ENCODE results near the gene NSD2.
"Not testable (repeated sequence)": the region's sequence is repeated elsewhere in the genome, so short reads cannot be mapped to it uniquely, and the experiment has no call there.

The NSD2 gene

DNA sequence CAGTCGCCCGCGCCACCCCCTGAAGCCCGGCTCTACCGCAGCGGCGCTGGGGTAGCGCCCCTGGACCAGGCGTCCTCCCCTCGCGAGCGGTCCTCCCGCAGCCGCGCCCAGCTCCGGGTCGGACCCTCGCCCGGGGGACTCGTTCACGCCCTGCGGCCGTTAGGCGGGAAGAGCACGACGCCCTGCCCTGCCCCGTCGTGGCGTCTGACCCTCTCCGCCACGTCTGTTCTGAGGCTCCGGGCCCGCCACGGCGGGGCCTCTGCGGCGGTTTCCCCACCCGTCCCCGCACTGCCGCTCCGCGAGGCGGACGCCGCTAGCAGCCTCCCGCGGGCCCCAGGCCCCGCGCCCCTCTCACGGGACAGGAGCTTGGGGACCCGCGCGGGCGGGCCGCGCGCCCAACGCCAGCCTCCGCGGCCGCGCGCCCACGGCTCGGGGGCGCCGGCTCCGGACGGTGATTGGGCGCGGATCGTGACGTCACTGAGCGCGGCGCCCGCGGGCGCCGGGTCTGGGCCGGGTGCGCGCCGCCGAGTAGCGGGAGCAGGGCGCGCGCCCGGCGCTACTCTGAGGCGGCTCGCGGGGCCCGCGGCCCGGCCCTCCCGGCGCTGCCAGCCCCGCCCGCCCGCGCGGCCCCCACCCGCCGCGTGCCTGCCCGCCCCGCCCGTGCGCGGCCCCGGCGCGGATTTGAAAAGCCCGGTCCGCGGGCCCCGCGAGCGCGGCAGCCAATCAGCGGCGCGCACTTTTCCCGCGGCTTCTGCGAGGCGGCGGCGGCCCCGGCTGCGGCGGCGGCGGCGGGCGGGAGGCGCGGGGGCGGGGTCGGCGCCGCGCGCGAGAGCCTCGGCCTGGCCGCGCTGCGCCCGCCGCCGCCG lies at the start of gene NSD2:
Gene NSD2 (plus strand): TSS at position 816 of the 866 bp plus-strand sequence. CDS start 29,262 bp downstream, outside the sequence.
- peak; percentile 32 for DNase-seq

DNA sequence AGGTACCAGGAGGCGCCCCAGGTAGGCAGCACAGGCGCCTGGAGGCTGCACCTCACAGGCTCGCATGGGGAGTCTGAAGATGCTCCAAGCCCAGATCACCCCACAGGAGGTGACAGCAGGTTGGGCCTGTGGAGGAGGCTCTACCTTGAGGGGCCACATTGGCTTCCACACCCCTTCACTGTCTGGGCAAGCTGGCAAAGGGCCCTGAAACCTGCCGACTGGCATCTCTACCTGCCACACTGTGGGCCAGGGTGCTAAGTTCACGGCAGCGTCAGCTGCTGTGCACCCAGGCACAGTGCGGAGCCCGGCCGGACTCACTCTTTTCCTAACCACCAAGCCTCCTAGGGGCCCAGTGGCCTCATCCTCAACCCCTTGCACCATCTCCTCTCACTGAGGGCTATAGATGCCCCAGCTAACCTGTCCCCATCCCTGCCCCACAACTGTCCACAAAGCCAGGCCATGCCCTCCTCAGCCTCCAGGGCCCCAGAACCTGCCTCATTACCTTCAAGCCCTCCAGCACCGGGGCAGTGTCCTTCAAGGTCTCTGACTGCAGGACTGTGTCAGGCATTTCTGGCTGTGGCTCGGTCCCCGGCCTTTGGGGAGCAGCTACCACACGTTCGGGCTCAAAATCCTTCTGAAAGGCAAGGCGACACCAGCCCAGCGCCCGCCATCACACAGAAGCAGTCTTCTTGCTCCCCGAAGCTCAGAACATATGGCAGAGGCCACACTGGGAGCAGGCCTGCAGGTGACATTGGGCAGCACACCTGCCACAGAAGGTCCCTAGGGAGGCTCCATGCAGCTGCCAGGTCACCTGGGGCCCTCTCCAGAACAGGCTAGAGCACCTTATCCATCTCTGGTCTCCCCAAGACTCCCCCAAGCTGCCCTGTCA lies 49.3 kb upstream of the NSD2 start:
- no peak for DNase-seq

DNA sequence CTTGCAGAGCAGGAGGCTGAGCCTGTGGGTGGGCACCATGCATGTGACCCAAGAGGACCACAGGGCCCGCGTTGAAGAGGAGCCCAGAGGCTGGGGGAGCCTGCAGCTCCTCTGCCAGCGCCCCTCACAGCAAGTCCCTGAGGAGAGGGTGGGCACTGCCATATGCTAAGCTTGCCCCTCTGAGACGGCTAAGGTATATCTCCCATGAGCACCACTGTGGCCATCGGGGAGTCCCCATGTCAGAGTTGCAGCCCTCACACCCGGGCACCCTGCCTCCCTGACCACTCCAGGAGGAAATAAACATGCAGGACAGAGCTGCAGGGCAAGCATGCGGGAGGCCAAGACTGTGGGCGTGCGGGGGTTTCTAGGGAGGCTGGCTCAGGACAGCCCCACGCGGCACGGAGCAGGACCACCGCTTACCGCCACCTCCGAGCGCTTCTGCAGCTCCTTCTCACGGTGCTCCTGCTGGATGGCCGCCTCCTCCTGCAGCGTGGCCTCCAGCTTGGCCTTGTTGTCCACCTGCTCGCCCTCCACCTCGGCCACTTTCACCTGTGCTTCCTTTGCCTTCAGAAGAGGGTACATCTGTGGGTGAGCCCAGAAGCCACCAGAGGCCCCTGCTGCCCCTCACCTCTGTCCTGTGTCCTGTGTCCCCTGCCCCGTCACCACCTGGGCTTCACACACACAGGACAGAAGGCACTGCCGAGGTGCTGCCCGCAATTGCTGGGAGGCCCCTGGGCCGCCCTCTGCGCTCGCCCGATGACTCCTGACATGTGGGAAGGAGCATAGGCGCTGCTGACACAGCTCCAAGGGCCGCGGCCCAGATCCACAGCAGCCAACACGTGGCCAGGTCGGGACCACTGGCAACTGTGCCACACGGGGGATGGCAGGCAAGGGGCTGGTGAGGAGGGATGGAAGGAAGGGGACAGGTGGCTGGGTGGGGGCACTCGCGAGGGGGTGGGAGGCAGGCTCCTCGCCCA lies 48.3 kb upstream of the NSD2 start:
- DNase-seq: no peak

DNA sequence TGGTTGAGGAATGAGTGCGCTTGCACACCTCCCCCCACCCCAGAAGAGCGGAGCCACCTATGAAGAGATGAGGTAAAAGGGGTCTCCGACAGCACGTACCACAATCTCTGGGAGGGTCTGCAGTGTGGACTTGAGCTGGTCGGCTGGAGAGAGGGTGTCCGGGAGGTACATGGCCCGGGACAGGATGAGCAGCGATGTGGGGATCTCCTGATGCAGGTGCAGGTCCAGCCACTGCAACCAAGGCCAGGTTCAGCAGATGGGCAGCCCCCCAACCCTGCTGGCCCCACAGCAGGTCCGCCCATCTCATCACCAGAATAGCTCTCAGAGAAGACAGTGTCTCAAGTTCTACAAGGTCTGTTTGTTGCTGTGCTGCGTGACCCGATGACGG lies 47.7 kb upstream of the NSD2 start:
- no peak for DNase-seq

DNA sequence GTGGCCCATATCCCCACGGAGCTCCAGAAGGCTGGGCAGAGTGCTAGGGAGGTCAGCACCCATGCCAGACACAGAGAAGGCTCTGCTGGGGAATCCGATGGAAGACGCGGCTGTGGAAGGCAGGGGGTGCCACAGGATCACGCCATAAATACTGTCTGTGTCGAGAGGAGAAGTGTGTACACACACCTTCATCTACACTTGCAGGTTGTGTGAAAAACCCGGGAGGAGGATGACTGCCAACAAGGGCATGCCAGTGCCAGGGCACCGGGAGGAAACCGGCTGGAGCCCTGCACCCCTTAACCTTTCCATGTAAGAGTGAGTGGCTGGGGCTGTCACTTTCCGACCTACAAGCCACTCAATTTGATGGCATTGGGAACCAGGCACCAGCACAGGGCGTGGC lies 46.4 kb upstream of the NSD2 start:
- DNase-seq: no peak

DNA sequence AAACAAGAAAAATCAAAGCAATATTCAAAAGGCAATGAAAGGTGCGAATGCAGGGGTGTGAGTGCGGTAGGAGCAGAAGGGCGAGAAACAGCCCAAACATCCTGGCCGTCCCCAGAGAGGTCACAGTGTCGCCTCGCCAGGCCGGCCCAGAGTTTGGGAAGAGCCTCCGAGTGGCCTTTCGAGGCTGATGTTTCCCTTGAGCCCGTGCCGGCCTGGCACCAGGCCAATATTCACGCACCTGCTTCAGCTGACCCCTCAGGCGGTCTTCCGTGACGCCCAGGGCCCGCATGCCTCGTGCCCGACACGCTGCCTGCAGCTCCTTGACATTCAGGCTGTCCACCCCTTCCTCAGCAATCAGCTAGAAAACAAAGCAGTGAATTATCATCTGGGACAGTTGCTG lies 45.9 kb upstream of the NSD2 start:
- DNase-seq: no peak

DNA sequence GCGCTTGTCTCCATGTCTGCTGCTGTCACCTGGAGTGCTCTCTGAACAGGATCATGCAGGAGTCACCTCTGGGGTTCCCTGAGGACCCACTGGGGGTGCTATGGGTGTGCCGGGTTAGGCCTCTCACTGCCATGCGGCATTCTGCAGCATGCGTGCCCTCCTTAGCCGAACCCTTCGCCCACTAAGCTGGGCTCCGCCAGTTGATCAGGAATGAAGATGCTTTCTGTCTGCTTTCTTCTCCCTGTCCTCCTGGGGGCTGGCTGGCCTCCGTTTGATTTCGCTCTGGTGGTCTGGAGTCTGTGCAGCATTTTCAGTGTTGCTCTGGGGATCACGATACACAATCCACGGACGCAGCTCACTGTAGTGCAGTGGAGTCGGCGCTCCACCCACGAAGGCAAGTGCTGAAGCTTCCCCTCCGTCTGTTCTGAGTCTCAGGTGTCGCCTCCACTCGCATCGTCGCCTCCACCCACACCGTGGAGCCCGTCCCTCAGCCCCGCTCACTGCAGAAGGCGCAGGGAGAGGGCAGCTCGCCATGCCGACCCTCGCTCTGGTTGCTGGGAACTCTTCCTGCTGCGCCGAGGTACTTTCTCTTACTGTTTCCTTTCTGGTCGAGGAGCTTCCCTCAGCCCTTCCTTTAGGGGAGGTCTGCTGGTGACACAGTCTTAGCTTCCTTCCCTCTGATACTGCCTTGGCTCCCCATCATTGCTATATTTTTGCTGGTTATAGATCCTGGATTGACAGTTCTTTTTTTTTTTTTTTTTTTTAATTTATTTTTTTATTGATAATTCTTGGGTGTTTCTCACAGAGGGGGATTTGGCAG lies 44.5 kb upstream of the NSD2 start:
- DNase-seq: no peak

DNA sequence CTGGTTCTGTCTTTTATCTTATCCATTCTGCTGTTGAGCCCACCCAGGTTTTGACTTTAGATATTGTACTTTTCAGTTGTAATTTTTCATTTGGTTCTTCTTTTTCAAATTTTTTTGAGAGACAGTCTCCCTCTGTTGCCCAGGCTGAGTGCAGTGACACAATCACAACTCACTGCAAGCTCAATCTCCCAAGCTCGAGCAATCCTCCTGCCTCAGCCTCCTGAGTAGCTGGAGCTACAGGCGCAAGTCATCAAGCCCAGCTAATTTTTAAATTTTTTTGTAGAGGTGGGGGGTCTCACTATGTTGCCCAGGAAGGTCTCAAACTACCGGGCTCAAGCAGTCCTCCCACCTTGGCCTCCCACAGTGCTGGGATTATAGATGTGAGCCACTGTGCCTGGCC lies 41.0 kb upstream of the NSD2 start:
- DNase-seq: no peak

DNA sequence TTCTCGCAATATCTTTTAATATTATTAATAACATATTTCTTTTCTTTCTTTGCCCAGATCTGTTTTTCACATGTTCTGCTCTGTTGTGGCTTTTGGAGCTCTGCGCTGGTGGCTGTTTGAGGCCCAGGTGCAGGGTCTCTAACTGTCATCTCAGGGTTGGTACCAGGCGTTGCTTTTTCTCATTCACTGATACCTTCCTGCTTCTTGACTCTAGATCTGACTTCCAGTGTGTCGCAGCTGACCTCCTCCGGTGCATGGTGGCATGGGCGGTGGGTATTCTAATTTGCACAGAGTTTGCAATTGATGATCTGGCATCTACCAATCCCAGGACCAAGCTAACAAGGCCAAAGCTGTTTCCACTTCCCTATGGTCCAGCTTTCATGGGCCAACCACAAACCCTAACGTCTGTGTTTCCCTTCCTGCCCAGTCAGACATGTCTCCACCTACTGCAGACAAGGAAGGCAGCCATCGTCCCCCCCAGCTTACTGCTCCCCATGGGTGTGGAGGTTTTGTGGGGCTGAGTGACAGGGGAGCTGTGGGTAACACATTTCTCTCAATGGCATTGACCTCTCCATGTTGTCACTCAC lies 40.5 kb upstream of the NSD2 start:
- no peak for DNase-seq

DNA sequence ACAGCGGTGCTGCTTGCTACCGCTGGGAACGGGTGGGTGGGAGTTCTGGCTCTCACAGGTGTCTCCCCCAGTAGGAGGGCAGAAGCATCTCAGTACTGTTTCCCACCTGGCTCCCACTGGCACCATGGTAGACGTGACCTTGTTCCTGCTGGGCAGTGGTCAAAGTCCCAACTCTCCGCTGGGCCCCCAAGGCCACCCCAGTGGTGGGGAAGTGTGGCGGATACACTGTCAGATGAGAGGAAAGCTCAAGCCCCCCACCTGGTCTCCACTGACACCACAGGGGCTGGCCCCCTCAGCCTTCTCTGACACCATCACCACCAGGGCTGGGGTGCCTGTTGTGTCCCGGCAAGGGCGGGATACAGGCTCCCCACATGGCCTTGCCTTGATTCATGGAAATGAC lies 39.9 kb upstream of the NSD2 start:
- DNase-seq: no peak

DNA sequence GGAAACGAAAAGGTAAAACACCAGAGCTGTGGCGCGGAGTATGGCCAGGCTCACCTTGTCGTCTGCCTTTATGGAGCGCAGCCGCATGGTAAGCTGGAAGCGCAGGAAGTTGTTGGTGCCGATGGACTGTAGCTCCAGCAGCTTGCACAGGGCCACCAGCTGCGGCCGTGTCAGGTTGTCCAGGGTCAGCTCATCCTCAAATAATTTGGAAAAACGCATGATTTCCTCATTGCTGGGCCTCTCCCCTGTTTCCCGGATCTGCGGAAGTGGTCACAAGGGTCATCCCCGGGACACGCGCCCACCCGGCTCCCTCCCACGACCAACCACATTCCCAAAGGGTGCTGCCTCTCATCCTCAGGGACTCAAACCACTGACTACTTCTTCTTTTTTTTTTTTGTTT lies 38.5 kb upstream of the NSD2 start:
- DNase-seq: no peak

DNA sequence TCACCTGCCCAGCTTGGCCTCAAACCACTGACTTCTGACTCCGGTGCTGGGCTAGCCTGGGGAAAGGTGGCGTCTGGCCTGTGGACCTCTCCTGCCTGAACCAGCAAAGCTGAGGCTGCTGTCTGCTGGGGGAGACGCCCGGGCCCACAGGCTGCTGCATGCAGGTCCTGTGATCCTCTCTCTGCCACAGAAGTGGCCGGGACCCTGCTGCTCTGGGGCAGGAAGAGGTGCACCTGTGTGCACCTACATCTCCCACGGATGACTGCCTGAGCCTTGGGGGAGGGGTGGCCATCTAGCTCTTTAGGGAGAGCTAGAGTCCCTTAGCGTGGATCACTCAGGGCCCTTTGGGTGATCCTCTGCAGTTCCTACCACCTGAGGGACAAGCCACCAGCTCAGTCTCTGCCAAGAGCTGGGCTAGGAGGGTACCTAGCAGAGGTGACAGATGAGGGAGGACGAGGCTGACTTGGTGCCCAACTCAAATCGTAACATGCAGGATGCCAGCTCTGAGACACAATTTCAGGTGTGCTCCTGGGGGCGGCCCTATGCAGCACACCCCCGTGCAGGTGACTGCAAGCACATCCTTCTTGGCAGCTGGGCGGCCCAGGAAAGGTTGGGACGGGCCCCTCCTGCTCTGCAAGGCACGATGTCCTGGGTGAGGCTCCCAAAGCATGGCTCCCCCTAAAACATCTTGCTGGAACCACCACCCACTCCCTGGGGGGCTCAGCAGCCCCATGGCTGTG lies 37.7 kb upstream of the NSD2 start:
- no peak for DNase-seq

DNA sequence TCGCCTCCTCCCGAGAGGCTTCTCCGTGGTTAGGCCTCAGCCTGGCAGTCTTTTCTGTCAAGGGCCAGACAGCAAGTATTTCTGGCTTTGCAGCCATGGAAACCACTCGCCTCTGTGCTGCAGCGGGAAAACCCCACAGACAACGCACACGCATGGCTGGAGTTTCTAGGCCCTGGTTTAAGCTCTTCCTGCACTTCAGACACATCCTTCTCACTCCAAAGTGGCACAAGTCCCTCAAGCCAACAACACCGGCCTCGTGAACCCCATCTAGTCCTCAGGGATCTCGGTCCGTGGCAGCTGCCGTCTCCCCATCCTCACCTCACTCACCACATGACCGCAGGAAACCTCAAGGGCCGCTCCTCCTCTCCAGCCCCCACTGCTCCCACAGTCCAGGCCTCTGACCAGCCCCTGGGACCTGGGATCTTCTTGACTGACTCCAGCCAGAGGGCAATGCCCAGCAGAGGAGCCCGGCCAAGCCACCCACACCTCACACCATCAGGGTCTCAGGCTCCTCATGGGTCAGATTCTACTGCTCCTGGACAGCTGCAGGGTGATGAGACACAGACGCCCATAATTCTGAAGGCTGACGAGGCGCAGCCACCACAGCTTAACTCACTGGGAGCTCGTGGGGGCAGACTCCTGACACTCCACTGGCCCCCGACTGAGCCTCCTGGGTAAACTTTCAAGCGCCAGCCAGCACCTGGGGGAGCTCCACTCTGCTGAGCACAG lies 37.0 kb upstream of the NSD2 start:
- no peak for DNase-seq

DNA sequence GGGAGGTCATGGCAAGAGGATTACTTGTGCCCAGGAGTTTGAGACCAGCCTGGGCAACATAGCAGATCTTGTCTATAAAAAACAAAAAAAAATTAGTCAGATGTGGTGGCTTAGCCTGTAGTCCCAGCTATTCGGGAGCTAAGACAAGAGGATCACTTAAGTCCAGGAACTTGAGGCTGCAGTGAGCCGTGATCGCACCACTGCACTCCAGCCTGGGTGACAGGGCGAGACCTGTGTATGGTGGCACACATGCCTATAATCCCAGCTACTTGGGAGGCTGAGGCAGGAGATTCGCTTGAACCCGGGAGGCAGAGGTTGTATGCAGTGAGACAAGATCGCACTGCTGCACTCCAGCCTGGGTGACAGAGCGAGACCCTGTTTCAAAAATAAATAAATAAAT lies 35.4 kb upstream of the NSD2 start:
- not testable (repeated sequence) for DNase-seq

DNA sequence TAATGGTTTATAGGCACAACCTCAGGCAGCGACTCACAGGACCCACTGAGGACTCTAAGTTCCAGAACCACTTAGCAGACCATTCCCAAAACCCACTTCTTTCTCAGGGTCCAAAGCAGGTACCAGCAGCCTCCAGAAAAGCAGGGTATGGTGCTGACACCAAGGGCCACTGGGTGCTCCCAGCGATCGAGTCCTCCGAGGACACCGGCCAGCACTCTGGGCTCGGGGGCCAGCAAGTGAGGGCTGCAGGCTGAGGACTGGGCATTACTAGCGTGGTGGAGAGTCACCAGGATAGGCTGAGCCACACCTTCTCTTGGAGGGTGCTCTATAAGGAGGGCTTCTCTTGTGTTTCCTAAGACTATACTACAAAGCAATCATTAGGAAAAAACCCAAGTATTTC lies 34.5 kb upstream of the NSD2 start:
- DNase-seq: no peak

DNA sequence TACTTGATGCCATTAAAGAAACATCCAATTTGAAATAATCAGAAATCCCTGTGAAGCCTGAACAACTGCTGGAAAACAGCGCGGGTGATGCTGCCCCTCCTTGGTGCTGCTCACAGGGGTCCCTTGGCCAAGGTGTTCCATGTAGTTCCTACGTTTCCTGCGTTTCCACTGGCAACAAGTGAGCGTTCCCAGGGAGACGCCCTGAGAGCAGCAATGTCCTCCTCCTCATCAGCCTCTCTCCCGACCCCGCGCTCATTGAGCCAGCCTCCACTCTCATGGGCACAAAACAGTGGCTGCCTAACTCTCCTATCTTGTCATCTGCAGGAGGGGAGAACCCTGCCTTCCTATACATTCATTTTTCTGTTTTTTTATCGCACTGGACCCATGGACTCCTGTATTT lies 34.1 kb upstream of the NSD2 start:
- no peak for DNase-seq

DNA sequence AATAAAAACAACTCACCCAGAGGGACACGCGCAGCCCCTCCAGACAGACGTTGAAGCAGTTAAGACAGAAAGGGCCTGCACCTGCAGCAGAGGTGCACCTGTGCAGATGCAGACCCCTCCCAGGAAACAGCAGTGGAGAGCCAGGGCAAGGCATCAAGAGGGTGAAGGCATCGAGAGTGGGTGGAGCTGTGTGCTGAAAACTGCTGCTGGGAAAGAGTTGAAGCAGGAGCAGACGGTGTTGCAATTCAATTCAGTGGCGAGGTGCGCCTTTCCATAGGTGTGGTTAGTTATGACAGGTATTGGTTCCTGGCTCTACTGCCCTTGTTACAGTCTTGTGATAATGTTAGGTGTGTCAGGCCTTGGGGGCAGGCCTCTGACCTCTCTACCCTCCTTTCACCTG lies 31.9 kb upstream of the NSD2 start:
- DNase-seq: no peak

DNA sequence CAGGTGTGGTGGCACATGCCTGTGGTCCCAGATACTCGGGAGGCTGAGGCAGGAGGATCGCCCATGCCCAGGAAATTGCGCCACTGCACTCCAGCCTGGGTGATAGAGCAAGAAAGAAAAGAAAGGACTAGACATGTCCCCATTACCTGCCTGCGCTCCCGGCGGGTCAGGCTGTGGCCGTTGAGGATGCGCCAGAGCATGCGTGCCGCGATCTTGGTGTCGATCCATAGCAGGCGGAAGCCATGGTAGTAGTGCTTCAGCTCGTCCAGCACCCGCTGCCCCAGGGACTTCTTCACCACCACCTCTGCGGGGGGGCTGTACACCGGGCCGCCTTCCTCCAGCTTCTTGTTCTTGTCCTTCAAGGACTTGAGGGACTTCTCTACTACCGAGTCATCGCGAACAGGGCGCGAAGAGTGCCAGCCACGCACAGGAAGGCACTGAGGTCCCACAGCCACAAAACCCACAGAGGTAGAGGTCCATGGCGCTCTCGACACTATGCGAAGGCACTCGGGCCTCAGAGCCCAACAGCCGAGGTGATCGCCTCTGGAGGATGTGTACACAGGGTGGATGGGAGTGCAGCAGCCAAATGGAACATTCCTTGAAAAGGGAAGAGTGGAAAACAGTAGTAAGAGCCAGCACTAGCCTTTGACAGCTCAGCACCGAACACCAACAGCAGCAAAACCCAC lies 29.8 kb upstream of the NSD2 start:
- DNase-seq: no peak

DNA sequence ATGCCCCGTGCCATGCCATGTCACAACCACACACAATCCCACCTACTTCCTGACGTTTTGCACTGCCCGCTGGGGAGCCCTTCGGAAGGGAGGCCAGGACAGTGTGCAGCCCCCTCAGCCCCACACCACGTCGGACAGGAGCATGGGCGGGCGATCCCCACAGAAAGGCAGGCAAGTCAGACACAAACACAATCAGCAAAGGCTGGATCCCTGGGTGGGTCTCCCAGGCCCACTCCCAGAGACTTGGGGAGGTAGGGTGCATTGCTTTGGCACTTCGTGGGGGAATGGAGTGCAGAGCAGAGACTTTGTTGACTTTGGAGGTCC lies 29.3 kb upstream of the NSD2 start:
- DNase-seq: no peak

Measured in NCI-H1694 (cell line).